Brain pericyte (primary cell): ENCODE measurements around the gene ZNF592.
"Not testable (repeated sequence)": the region's sequence is repeated elsewhere in the genome, so short reads cannot be mapped to it uniquely, and the experiment has no call there.

ENCODE experiments used
- DNase-seq: peaks from one replicate; pipeline ENCODE4 v3.0.0-alpha.2; 2012; ENCODE audit warnings: low read depth, low spot score

The ZNF592 gene

DNA sequence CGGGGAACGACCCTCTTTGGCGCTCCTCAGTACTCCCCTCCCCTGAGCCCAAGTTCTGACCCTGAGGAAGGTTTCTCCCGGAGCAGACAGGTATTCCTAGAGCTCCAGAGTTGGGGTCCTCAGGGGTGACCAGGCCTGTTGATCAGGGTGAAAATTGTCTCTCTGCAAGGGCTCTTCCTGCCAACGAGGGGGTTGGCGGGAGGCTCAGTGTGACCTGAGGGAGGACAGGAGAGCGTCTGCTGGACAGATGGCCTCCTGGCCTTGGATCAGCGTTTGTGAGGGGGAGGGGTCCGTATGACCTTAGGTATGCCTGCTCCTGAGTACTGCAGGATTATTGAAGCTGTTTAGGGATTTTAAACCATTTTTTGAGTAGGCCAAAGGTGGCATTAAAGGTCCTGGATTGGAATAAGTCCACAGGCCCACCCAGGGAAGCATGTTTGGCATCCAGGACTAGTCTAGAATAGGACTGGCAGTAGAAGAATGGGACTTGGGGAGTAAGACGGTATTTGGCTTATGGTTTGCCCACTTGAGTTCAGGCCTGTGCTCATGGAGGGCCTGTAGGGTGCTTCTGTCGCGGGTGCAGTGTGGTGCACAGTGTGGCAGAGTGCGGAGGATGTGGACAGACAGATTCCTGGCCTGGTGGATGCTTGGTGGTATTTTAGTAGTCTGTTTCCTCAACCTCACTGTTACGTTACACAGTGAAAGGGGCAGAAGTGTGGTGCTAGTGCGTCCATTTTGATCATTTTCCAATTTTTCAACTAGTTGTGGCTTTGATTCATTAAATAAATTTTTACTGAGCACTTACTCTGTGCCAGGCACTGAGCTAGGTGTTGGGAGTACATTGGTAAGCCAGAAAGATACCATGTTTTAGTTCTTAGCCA is 959 bp downstream of the ZNF592 start:
- no peak for DNase-seq

DNA sequence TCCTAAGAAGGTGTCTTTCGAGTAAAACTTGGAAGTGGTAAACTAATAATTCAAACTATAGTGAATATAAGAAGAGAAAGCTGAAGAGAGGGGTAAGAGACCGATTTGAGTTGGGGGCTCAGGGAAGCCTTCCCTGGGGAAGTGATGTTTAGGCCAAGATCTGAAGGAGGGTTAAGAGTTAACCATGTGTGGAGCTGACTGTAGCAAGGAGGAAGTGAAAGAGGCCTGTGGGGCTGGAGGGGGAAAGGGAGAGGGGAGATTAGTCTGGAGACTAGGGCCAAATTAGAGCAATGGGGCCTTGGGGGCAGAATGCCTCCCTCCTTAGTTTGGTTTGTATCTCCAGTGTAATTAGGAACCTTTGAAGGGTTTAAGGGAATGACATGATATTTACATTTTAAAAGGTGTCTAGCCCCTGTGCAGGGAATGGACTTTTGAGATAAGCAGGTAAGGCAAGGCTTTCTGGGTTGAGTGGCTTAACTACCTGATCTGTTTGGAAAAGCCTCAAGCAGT is 2.2 kb downstream of the ZNF592 start:
- no peak for DNase-seq

GRCh38 chr15:84751721-84752120 is 3.3 kb downstream of the ZNF592 start:
- not testable (repeated sequence) for DNase-seq

GRCh38 chr15:84752195-84752594 is 3.8 kb downstream of the ZNF592 start:
- DNase-seq, result no peak

- no peak for DNase-seq
Measured at GRCh38 chr15:84752700-84753099, 4.3 kb downstream of the ZNF592 start.

- DNase-seq, result not testable (repeated sequence)
Measured at GRCh38 chr15:84754889-84755288, 6.5 kb downstream of the ZNF592 start.

GRCh38 chr15:84755736-84756527 is 7.5 kb downstream of the ZNF592 start:
- DNase-seq, result no peak

DNA sequence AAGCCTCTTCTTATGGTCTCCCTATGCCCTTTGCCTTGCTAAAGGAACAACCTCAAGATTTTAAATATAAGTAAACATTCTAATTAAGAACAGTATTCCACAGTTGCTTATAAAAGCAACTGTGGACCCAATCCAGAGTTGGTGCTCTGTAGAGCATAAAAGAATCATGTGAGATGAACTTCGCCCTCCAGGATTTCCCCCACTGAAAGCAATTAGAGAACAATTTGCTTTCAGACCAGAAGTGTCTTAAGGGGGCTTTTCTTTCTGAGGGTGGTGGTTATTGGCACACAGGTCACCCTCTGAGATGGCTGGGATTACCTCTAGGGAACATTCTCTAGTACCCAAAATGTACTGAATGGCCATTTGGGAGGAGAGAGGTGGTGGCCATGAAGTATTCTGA is 10.6 kb downstream of the ZNF592 start:
- DNase-seq, result no peak

GRCh38 chr15:84760219-84760618 is 11.8 kb downstream of the ZNF592 start:
- DNase-seq, result no peak

- DNase-seq, result no peak
Measured at GRCh38 chr15:84761607-84762131, 13.3 kb downstream of the ZNF592 start.

DNA sequence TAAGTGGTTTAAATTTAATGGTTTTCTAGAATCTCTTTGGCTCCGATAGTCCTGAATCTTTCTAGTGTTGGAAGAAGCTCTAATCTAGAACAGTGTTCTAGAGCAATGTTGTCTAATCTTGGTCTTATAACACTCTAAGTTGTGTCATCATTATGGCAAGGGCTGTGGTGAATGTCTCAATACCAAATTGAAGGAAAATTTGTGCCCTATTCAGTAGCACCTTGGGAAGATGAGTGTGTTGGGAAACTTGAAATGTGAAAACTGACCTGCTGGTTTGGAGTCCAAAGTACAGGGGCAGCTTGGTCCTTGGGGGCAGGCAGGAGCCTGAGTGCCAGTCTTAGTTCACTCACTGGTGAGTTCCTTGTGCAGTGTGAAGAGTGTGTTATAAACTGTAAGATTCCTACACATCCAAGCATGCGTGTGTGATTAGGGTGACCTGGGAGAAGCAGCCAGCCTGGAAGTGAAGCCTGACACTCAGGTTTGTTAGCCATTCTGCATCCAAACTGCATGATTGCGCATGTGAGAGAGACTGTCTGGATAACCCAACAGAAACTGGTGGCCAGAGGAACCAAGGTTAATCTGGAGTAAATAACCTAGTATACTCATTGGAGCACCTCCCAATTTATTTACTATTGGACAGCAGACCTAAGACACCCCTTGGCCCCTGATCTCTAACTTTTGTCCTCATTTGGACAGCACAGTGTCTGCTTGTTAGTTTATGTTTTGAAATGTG is 14.6 kb downstream of the ZNF592 start:
- DNase-seq, result no peak

GRCh38 chr15:84764585-84764984 is 16.2 kb downstream of the ZNF592 start:
- DNase-seq, result no peak

- no peak for DNase-seq
Measured at GRCh38 chr15:84764989-84765388, 16.6 kb downstream of the ZNF592 start.

DNA sequence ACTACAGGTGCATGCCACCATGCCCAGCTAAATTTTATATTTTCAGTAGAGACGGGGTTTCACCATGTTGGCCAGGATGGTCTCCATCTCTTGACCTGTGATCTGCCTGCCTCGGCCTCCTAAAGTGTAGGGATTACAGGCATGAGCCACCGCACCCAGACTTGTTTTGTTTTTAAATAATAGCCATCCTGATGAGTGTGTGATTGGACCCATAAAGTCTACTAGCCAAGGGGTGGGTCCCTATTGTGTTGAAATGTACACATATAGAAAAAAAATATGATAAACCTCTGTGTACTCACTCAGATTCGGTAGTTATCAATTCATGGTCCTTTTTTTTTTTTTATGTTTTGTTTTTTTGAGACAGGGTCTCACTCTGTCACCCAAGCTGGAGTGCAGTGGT is 17.3 kb downstream of the ZNF592 start:
- DNase-seq, result no peak

GRCh38 chr15:84766461-84767035 is 18.2 kb downstream of the ZNF592 start:
- no peak for DNase-seq

DNA sequence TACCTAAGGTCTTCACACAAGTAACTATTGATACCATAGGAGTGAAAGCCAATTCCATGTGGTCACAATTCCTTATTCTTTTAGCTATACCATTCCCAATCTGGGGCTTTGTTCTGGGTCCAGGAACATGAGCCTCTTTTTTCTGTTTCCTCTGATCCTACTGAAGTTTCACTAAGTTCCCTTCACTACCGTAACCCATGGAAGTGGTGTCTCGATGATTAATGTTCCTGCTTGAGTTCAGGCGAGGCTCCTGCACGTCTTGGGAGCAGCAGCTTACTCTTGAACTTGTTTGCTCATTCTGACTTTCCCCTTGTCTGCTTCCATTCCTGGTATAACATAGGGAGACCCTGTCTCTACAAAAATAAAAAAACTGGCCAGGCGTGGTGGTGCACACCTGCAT is 23.6 kb downstream of the ZNF592 start:
- DNase-seq, result no peak

GRCh38 chr15:84772467-84772866 is 24.1 kb downstream of the ZNF592 start:
- no peak for DNase-seq

DNA sequence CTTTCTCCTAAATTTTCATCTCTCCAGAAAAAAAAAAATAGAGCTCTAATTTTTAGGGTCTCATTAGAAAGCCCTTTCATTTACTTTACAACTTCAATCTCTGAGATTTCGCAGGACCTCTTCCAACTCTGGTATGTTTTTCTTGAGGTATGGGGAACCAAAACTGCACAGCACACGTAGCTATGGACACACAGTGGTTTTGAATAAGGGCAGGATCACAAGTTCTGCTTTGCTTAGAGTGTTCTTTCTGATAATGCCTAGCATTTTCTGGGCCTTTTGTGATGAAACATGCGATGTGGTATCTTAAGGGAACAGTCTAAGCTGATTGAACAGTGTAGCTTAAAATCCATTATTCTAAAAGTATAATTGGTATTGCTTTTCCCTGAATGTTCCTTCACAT is 25.3 kb downstream of the ZNF592 start:
- no peak for DNase-seq

DNA sequence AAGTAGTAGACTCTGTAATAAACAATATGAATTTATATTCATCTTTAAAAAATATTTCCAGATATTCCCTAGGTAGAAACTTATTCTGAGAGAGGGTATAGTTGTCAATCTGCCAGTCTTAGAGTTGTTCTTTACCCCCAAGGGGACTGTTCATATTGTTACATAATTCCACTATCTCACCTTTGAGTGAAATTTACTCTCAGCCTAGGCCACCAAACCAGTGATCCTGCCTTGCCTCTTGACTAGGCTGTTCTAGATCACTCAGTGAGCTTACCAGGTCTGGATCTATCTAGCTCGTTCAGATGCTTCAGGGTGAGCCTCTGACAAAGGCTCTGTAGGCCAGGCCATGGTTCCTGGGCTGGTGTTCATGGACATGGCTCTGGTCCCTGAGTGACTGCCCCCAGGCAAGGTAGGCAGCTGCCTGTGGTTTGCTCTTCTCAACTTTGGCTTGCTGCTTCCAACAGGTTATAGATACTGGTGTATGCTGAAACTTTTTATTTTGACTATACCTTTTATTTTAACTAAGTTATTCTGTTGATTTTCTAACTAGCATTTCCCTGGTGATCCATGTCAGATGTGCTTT is 27.6 kb downstream of the ZNF592 start:
- no peak for DNase-seq

GRCh38 chr15:84778194-84778593 is 29.8 kb downstream of the ZNF592 start:
- no peak for DNase-seq

DNA sequence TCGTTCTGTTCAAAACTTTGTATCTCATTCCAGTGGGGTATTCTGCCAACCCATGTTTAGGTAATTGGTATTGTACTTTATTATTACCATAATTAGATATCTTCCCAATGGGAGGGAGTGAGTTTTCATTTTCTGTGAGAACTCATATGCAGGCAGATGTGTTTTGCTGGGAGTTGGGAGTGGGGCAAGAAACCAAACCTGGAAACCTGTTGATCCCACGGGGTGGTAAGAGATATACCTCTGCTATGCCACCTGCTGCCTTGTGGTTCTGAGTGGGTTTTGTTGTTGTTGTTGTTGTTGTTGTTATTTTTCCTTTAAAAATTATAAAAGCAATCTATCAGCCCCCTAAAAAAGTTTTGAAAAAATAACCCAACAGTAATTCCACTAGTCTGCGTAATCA is 32.1 kb downstream of the ZNF592 start:
- DNase-seq, result no peak
